HUDEP-2 (cell line): ENCODE results near the gene GID8.

Source experiments
- DNase-seq, 76 experiments: peaks; one replicate each; lab custom pipeline; 2025; ENCODE audit not compliant: unreplicated experiment in 76 of 76; lab: John Stamatoyannopoulos, UW

Gene GID8

GRCh38 chr20:62982124-62983075 is 44.5 kb downstream of the GID8 start:
- no peak for DNase-seq

- no peak for DNase-seq
Observed at GRCh38 chr20:62983210-62983609, 45.3 kb downstream of the GID8 start.

GRCh38 chr20:62984666-62985443 is 46.9 kb downstream of the GID8 start:
- no peak for DNase-seq

GRCh38 chr20:62985444-62985778 is 47.5 kb downstream of the GID8 start:
- DNase-seq = no peak

DNA sequence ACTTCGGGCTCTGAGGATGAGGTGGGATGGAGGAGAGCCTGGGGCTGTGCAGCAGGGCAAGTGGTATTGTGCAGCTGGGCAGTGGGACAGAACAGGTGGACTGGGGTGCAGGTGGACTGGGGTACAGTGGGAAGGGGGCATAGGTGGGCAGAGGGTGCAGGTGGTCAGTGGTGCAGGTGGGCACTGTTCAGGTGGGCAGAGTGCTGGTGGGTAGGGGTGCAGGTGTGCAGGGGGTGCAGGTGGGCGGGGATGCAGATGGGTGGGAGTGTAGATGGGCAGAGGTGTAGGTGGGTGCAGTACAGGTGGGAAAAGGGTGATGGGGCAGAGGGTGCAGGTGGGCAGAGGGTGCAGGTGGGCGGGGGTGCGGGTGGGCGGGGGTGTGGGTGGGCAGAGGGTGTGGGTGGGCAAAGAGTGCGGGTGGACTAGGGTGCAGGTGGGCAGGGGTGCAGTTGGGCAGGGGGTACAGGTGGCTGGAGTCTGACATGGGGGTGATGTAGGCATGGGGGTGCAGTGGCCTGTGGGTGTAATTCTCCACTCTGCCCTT is 48.4 kb downstream of the GID8 start:
- DNase-seq = no peak

- no peak for DNase-seq
Observed at GRCh38 chr20:62987114-62987513, 49.2 kb downstream of the GID8 start.

DNA sequence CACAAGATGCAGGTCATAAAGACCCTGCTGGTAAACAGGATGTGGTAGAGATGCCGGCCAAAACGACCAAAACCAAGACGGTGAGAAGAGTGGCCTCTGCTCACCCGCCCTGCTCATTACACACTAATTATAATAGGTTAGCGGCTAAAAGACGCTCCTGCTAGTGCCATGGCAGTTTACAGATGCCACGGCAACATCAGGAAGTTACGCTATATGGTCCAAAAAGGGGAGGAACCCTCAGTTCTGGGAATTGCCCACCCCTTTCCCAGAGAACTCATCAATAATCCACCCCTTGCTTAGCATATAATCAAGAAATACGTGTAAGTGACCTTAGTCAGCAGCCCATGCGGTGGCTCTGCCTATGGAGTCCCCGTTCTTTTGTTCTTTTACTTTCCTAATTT is 51.3 kb downstream of the GID8 start:
- DNase-seq = no peak

GRCh38 chr20:62990306-62990825 is 52.4 kb downstream of the GID8 start:
- no peak for DNase-seq

GRCh38 chr20:62991196-62991807 is 53.4 kb downstream of the GID8 start:
- DNase-seq = no peak

DNA sequence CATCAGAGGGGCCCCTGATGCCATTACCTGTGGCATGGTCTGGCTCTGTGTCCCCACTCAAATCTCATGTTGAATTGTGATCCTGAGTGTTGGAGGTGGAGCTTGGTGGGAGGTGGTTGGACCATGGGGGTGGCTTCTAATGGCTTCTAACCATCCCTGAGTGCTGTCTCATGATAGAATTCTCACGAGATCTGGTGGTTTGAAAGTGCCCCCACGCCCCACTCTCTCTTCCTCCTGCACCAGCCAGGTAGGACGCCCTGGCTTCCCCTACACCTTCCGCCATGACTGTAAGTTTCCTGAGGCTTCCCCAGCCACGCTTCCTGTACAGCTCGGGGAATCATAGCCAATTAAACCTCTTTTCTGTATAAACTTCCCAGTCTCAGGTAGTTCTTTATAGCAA is 53.9 kb downstream of the GID8 start:
- no peak for DNase-seq

DNA sequence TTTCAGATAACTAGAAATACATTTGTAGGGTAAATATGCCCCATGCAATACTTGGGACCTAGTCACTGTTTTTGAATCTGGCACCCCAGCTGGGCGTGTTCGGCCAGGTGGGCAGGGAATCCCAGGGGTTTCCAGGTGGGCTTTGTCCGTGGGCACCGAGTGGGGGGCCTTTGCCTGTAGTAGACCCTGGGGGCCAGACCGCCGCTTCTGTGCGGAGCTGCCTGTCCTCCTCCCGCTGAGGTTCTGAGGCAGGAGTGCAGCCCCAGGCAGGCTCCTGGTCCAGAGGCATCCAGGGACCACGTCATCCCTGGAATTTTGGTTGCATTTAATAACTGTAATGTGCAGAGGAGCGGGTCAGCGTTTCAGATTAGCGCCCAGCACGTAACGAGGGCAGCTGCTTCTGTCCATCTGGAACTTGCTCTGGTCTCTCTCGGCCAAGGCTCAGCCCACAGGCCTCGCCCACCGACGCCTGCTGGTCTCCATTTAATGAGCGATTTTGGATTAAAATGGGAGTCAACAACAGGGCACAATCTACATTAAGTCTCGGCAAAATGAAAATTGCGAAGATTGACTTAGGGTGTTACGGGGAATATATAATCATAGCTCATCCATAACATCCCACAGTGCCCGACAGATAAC is 56.0 kb downstream of the GID8 start:
- no peak for DNase-seq

DNA sequence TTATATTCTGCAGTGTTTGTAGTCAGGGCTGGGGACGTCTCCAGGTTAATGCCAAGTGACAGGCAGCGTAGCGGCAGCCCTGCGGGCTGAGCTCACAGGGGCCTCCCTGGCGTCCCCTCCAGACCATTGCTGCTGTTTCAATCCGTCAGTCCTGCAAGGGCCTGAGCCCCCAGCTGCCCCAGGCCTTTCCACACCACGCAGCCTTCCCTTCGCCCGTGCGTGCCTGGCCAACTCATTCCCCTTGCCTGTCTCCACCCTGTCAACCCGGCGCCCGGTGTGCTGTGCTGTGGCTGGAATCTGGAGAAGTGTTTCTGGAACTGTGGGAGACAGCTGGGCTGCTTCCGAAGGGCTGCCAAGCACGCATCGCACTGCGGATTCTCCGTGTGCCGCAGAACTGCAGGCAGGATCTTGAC is 56.9 kb downstream of the GID8 start:
- no peak for DNase-seq

GRCh38 chr20:62995481-62995880 is 57.5 kb downstream of the GID8 start:
- DNase-seq = no peak

DNA sequence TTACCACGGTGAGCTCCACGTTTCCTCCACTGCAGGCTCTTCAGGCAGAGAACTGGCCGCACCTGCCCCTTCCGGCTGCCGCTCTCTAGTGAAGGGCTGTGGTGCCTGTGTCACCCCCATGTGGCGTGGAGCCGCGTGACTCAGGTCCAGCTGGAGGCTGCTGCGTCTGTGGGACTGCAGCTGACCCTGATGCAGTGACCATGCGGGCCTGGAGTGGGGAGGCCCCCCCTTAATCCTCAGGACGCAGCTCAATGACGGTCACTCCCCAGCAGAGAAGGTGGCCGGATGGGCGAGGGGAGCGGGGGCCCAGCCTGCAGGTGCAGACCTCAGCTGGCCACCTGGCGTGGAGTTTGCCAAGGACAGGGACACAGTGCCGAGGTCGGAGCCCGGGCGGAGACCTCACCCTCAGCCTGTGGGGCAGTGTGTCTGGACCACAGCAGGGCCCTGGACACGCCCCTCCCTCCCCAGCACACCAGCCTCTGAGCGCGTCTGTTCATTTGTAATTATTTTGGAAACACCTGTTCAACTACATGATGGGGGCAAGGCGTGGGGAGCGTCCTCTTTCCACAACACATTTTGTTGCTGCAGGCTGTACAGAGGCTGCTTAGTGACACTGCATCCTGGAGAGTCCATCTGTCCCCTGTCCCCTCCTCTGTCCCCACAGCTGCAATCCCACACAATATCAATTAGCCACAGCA is 58.1 kb downstream of the GID8 start:
- DNase-seq = no peak

DNA sequence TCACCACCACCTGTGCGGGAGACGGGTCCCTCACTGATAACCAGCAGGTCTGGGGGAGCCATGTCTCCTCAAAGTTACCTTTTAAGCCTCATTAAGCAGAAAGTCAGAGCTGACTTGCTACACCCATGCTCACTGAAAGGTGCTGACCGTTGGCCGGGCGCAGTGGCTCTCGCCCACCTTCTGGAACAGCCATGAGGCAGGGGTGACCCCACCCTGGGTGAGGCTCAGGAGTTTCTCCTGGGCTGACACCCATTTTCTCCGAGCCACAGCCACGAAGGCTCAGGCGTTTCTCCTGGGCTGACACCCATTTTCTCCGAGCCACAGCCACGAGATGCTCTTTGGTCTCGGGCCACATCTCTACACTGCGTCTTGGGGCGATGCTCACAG is 58.6 kb downstream of the GID8 start:
- no peak for DNase-seq

- no peak for DNase-seq
Observed at GRCh38 chr20:62997417-62998035, 59.6 kb downstream of the GID8 start.
